ENCODE results near the gene MAST4.

MAST4 gene

DNA sequence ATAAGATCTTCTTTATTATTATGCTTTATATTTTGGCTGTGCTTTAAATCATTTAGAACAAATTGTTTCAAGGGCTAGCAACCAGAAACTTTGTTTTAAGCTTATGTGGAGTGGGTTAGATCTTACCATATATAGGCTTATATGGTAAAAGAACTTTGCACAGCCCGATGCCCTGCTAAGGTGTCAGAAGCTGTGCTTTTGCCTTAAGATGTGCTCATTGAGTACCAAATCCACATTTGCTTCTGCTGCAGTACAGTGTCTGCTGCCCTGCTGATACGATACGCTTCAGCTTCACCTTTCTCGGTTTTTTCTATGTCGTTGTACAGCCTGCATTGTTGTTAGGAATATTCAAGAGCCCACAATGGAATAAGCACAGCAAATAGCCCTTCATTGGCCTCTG, 565.6 kb downstream of the MAST4 start:
- no peaks in the 10 kb centered on the region; the same call in 1 of the 2 replicates for H3K27me3 ChIP-seq (replicated peaks; ENCODE audit: control insufficient read depth, insufficient read depth, low read length)
- TF ChIP-seq, protein P1, sequence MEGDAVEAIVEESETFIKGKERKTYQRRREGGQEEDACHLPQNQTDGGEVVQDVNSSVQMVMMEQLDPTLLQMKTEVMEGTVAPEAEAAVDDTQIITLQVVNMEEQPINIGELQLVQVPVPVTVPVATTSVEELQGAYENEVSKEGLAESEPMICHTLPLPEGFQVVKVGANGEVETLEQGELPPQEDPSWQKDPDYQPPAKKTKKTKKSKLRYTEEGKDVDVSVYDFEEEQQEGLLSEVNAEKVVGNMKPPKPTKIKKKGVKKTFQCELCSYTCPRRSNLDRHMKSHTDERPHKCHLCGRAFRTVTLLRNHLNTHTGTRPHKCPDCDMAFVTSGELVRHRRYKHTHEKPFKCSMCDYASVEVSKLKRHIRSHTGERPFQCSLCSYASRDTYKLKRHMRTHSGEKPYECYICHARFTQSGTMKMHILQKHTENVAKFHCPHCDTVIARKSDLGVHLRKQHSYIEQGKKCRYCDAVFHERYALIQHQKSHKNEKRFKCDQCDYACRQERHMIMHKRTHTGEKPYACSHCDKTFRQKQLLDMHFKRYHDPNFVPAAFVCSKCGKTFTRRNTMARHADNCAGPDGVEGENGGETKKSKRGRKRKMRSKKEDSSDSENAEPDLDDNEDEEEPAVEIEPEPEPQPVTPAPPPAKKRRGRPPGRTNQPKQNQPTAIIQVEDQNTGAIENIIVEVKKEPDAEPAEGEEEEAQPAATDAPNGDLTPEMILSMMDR (IDR thresholded peaks at IDR 0.05; ENCODE audit: insufficient read depth, low read length, poor library complexity, severe bottlenecking): no peak
- no peak overlapping the region for H3K4me3 ChIP-seq (replicated peaks; ENCODE audit: low read depth, low read length)
- H3K36me3 ChIP-seq (ENCODE audit: control insufficient read depth, insufficient read depth, low read length): no peaks in the 10 kb centered on the region
- DNase-seq (ENCODE audit: extremely low read depth, insufficient read length): no peak

DNA sequence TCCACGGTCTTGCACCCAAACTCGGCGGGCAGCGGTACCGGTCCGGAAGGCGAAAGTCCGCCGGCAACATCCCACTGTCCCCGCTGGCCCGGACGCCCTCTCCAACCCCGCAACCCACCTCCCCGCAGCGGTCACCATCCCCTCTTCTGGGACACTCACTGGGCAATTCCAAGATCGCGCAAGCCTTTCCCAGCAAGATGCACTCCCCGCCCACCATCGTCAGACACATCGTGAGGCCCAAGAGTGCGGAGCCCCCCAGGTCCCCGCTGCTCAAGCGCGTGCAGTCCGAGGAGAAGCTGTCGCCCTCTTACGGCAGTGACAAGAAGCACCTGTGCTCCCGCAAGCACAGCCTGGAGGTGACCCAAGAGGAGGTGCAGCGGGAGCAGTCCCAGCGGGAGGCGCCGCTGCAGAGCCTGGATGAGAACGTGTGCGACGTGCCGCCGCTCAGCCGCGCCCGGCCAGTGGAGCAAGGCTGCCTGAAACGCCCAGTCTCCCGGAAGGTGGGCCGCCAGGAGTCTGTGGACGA, 567.1 kb downstream of the MAST4 start:
- H3K36me3 ChIP-seq (ENCODE audit: control insufficient read depth, insufficient read depth, low read length): no peaks in the 10 kb centered on the region
- no peaks in the 10 kb centered on the region; the same call in 1 of the 2 replicates for H3K27me3 ChIP-seq (replicated peaks; ENCODE audit: control insufficient read depth, insufficient read depth, low read length)
- no peak for DNase-seq (ENCODE audit: extremely low read depth, insufficient read length)
- TF ChIP-seq, protein P1 (IDR thresholded peaks at IDR 0.05; ENCODE audit: insufficient read depth, low read length, poor library complexity, severe bottlenecking): no peak
- H3K4me3 ChIP-seq (replicated peaks; ENCODE audit: low read depth, low read length): no peak overlapping the region

DNA sequence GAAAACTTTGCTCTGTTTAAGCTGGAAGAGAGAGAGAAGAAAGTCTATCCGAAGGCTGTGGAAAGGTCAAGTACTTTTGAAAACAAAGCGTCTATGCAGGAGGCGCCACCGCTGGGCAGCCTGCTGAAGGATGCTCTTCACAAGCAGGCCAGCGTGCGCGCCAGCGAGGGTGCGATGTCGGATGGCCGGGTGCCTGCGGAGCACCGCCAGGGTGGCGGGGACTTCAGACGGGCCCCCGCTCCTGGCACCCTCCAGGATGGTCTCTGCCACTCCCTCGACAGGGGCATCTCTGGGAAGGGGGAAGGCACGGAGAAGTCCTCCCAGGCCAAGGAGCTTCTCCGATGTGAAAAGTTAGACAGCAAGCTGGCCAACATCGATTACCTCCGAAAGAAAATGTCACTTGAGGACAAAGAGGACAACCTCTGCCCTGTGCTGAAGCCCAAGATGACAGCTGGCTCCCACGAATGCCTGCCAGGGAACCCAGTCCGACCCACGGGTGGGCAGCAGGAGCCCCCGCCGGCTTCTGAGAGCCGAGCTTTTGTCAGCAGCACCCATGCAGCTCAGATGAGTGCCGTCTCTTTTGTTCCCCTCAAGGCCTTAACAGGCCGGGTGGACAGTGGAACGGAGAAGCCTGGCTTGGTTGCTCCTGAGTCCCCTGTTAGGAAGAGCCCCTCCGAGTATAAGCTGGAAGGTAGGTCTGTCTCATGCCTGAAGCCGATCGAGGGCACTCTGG, 567.8 kb downstream of the MAST4 start:
- TF ChIP-seq, protein P1 (IDR thresholded peaks at IDR 0.05; ENCODE audit: insufficient read depth, low read length, poor library complexity, severe bottlenecking): no peak
- H3K27me3 ChIP-seq (replicated peaks; ENCODE audit: control insufficient read depth, insufficient read depth, low read length): no peaks in the 10 kb centered on the region; the same call in 1 of the 2 replicates
- H3K4me3 ChIP-seq (replicated peaks; ENCODE audit: low read depth, low read length): no peak overlapping the region
- no peaks in the 10 kb centered on the region for H3K36me3 ChIP-seq (ENCODE audit: control insufficient read depth, insufficient read depth, low read length)
- DNase-seq (ENCODE audit: extremely low read depth, insufficient read length): no peak

DNA sequence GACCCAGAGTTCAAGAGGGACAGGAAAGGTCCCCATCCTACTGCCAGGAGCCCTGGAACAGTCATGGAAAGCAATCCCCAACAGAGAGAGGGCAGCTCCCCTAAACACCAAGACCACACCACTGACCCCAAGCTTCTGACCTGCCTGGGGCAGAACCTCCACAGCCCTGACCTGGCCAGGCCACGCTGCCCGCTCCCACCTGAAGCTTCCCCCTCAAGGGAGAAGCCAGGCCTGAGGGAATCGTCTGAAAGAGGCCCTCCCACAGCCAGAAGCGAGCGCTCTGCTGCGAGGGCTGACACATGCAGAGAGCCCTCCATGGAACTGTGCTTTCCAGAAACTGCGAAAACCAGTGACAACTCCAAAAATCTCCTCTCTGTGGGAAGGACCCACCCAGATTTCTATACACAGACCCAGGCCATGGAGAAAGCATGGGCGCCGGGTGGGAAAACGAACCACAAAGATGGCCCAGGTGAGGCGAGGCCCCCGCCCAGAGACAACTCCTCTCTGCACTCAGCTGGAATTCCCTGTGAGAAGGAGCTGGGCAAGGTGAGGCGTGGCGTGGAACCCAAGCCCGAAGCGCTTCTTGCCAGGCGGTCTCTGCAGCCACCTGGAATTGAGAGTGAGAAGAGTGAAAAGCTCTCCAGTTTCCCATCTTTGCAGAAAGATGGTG, 568.8 kb downstream of the MAST4 start:
- DNase-seq (ENCODE audit: extremely low read depth, insufficient read length): no peak
- no peak overlapping the region for H3K4me3 ChIP-seq (replicated peaks; ENCODE audit: low read depth, low read length)

DNA sequence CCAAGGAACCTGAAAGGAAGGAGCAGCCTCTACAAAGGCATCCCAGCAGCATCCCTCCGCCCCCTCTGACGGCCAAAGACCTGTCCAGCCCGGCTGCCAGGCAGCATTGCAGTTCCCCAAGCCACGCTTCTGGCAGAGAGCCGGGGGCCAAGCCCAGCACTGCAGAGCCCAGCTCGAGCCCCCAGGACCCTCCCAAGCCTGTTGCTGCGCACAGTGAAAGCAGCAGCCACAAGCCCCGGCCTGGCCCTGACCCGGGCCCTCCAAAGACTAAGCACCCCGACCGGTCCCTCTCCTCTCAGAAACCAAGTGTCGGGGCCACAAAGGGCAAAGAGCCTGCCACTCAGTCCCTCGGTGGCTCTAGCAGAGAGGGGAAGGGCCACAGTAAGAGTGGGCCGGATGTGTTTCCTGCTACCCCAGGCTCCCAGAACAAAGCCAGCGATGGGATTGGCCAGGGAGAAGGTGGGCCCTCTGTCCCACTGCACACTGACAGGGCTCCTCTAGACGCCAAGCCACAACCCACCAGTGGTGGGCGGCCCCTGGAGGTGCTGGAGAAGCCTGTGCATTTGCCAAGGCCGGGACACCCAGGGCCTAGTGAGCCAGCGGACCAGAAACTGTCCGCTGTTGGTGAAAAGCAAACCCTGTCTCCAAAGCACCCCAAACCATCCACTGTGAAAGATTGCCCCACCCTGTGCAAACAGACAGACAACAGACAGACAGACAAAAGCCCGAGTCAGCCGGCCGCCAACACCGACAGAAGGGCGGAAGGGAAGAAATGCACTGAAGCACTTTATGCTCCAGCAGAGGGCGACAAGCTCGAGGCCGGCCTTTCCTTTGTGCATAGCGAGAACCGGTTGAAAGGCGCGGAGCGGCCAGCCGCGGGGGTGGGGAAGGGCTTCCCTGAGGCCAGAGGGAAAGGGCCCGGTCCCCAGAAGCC, 569.6 kb downstream of the MAST4 start:
- H3K27me3 ChIP-seq (replicated peaks; ENCODE audit: control insufficient read depth, insufficient read depth, low read length): no peaks in the 10 kb centered on the region; the same call in 1 of the 2 replicates
- TF ChIP-seq, protein P1 (IDR thresholded peaks at IDR 0.05; ENCODE audit: insufficient read depth, low read length, poor library complexity, severe bottlenecking): peak; percentile 67
- H3K4me3 ChIP-seq (replicated peaks; ENCODE audit: low read depth, low read length): peak overlapping the region; percentile 4; the same call in 1 of the 2 replicates
- H3K36me3 ChIP-seq (ENCODE audit: control insufficient read depth, insufficient read depth, low read length): no peaks in the 10 kb centered on the region
- peak; percentile 86 for DNase-seq (ENCODE audit: extremely low read depth, insufficient read length)

More for the DNA sequence above, 568.8 kb downstream of the MAST4 start:
- Histone ChIP-seq H3K27me3 (replicated peaks; ENCODE audit: control insufficient read depth, insufficient read depth, low read length) (no peaks in the 10 kb centered on the region; the same call in 1 of the 2 replicates), H3K36me3 (ENCODE audit: control insufficient read depth, insufficient read depth, low read length) (no peaks in the 10 kb centered on the region)
- TF ChIP-seq, protein P1 (IDR thresholded peaks at IDR 0.05; ENCODE audit: insufficient read depth, low read length, poor library complexity, severe bottlenecking): no peak

Measured in GM06990 (cell line).